HG02943 (cell line): ENCODE results near the gene RBM6.
"Not testable (repeated sequence)": the region's sequence is repeated elsewhere in the genome, so short reads cannot be mapped to it uniquely, and the experiment has no call there.

Source experiments
- ATAC-seq: cut with Tn5 transposase; IDR thresholded peaks from one replicate; pipeline ENCODE4 v1.9.1; 2021; ENCODE audit warnings: mild to moderate bottlenecking, low read depth, moderate library complexity; ENCODE audit not compliant: unreplicated experiment

RBM6 gene

GRCh38 chr3:49968346-49968745 is 28.4 kb downstream of the RBM6 start:
- no peak for ATAC-seq

- no peak for ATAC-seq
Measured at GRCh38 chr3:49972656-49973055, 32.7 kb downstream of the RBM6 start.

- no peak for ATAC-seq
Measured at GRCh38 chr3:49976942-49977341, 37.0 kb downstream of the RBM6 start.

DNA sequence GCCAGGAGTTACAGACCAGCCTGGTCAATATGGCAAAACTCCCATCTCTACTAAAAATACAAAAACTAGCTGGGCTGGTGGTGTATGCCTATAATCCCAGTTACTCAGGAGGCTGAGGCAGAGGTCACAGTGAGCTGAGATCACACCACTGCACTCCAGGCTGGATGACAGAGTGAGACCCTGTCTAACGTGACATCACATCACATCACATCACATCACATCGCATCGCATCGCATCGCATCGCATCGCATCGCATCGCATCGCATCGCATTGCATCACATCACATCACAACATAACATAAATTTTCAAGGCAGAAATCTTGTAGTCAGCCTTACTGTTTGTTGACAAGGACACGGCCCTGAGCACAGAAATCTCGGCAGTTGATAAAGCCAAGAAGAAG is 44.4 kb downstream of the RBM6 start:
- ATAC-seq: no peak

DNA sequence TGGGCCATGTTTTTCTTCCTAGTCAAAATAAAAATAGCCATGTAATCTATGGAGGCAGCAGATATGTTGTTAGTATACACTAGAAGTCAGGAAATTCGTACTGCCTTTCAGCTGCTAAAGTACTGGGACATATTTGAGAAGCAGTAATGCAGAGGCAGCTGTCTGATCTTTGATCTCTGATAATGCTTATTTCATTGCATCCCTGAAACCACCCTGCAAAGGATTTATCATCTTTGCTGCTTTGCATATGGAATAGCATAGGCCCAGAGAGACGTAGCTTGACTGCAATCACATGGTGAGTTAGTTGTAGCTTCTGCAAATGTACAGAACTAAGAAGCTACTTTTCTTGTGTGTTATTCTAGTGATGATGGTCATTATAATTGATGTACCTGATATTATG is 52.4 kb downstream of the RBM6 start:
- ATAC-seq: no peak

- ATAC-seq: no peak
Measured at GRCh38 chr3:49994476-49994875, 54.5 kb downstream of the RBM6 start.

DNA sequence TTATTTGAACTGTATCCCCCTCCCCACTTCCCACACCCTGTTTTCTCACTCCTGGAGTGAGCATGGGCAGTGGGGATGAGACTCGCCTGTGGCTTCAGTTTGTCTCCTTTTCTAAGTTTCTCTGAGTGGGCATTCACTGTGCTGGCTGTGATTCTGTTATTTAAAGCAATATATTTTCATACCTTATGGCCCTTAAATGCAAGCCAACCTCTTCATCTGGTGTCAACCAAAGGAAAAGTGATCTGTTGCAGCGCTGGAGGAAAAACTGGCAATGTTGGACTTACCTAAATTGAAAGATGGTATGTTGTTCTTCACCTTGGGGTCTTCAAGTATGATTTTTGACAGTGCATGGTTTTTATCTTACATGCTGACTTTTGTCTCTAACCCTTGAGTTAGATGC is 56.1 kb downstream of the RBM6 start:
- no peak for ATAC-seq

DNA sequence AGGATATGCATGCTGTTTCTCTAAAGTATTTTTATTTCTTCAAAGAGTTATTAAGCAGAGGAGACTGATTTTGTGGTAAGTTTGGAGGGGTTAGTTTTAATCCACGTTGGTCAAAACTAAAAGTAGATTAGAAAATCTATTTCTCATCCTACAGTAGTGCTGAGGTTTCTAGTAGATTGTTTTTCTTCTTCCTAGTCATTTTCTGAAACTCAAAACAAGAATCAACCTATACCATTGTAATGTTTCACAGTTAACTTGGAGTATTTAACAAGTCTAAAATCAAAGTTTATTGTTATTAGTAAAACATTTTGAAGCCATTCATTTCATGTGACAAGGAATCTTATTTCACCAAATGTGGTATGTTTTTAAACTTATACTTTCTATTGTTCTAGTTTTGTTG is 57.9 kb downstream of the RBM6 start:
- no peak for ATAC-seq

- no peak for ATAC-seq
Measured at GRCh38 chr3:49998326-49998725, 58.4 kb downstream of the RBM6 start.

DNA sequence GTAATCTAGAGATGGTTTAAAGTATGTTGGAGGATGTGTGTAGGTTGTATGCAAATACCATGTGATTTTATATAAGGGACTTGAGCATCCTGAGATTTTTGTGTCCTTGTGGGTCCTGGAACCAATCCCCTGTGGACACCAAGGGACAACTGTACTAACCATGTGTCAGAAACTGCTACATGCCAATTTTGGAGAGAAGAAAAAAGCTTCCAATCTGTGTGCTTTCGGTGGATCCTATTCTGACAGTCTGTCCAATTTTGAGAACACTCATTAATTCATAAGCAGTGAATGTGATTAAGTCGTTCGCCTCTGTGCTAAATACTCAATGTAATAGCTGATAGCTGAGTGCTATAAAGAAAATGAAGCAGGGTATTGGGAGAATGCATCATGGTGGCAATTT is 61.6 kb downstream of the RBM6 start:
- no peak for ATAC-seq

GRCh38 chr3:50003216-50003615 is 63.3 kb downstream of the RBM6 start:
- ATAC-seq: no peak

- ATAC-seq: no peak
Measured at GRCh38 chr3:50003824-50004223, 63.9 kb downstream of the RBM6 start.

DNA sequence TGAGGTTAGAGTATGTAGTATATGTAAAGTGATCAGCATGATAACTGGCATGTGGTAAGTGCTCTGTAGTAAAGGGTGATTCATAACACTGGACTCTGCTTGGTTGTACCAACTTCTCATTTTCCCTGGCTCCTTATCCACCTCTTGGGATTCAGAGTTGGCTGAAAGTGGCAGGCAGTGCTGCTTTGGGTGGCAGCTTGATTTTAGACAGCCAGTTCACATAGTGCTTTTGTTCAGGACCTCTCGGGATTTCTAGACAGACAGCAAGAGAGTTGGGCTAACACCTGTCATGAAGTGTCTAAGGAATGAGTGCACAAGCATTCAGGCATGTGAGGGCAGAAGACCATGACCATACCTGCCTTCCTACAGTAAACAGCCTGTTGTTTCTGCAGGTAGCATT is 69.0 kb downstream of the RBM6 start:
- no peak for ATAC-seq

GRCh38 chr3:50010959-50011358 is 71.0 kb downstream of the RBM6 start:
- no peak for ATAC-seq

DNA sequence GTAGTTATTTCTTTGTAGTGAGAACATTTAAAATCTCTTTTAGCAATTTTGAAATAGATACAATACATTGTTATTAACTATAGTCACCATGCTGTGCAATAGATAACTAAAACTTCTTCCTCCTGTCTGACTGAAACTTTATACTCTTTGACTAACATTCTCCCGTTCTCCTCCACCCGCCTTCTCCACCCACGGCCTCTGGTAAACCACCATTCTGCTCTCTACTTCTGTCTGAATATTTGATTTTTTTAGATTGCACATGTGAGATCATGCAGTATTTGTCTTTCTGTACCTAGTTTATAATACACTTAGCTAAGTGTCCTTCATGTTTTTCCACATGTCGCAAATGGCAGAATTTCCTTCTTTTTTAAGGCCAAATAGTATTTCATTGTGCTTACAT is 76.0 kb downstream of the RBM6 start:
- ATAC-seq: no peak

DNA sequence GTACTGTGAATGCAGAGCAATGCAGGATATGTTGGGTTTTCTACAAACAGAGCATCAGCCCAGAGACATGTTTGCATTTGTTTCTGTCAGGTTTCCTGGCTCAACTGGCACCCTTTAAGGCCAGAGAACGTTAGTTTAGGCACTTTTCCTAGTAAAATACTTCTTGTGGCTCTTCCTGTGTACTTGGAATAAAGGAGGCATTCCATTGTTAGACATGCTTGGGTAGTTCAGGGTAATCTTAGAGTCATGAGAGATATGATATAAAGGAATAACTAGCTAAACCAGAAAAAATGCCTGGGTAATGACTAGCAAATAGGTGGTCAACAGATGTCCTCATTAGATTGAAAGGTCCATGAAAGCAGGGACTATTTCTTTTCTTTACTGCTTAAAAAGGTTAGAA is 88.4 kb downstream of the RBM6 start:
- ATAC-seq: no peak

GRCh38 chr3:50031201-50031600 is 91.3 kb downstream of the RBM6 start:
- ATAC-seq: not testable (repeated sequence)

DNA sequence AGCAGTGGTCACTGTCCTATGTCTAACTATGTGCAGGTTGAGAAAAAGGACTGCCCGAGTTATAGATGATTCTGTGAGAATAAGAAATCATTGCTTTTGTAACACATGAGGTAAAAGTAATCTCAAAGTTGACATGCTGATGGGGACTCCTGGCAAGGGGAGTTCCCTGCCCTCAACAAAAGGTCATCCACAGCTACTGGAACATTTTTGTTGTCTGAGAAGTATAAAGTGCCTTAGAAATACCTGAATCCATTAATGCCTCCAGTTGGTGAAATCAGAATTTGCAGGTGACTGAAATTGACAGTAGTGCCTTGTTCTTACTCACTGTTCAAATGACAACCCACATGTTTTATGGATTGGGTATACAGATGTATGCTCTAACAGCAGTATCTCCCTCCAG is 105.0 kb downstream of the RBM6 start:
- no peak for ATAC-seq

- no peak for ATAC-seq
Measured at GRCh38 chr3:50047426-50047825, 107.5 kb downstream of the RBM6 start.

GRCh38 chr3:50050361-50050760 is 110.4 kb downstream of the RBM6 start:
- no peak for ATAC-seq

DNA sequence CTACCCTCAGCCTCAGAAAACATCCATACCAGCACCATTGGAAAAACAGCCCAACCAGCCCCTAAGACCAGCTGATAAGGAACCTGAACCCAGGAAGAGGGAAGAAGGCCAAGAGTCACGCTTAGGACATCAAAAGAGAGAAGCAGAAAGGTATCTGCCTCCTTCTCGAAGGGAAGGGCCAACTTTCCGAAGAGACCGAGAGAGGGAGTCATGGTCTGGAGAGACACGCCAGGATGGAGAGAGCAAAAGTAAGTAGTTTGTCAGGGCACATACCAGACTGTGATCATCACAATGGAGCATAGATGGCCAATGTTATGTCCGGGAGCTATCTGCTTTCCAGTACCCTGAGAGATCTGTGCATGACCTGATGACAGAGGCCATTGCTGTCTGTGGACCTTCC is 117.8 kb downstream of the RBM6 start:
- no peak for ATAC-seq

GRCh38 chr3:50068134-50068533 is 128.2 kb downstream of the RBM6 start:
- no peak for ATAC-seq

GRCh38 chr3:50078091-50078490 is 138.1 kb downstream of the RBM6 start:
- no peak for ATAC-seq

GRCh38 chr3:50078622-50079021 is 138.7 kb downstream of the RBM6 start:
- no peak for ATAC-seq
